ENCODE data around the gene PCDHGA10.
"Not testable (repeated sequence)": the region's sequence is repeated elsewhere in the genome, so short reads cannot be mapped to it uniquely, and the experiment has no call there.

Gene PCDHGA10

GRCh38 chr5:141427783-141428426 is 15.1 kb downstream of the PCDHGA10 start:
- no peak for DNase-seq

GRCh38 chr5:141430332-141431113 is 17.7 kb downstream of the PCDHGA10 start, which contains the start of gene PCDHGA12:
PCDHGA12 (plus strand) TSS chr5:141430507; CDS start chr5:141430760, 253 bp downstream.
- DNase-seq, result no peak

GRCh38 chr5:141431286-141431685 is 18.5 kb downstream of the PCDHGA10 start:
- DNase-seq, result no peak

DNA sequence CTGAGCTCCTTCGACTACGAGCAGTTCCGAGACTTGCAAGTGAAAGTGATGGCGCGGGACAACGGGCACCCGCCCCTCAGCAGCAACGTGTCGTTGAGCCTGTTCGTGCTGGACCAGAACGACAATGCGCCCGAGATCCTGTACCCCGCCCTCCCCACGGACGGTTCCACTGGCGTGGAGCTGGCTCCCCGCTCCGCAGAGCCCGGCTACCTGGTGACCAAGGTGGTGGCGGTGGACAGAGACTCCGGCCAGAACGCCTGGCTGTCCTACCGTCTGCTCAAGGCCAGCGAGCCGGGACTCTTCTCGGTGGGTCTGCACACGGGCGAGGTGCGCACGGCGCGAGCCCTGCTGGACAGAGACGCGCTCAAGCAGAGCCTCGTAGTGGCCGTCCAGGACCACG is 19.5 kb downstream of the PCDHGA10 start:
- DNase-seq, result not testable (repeated sequence)

DNA sequence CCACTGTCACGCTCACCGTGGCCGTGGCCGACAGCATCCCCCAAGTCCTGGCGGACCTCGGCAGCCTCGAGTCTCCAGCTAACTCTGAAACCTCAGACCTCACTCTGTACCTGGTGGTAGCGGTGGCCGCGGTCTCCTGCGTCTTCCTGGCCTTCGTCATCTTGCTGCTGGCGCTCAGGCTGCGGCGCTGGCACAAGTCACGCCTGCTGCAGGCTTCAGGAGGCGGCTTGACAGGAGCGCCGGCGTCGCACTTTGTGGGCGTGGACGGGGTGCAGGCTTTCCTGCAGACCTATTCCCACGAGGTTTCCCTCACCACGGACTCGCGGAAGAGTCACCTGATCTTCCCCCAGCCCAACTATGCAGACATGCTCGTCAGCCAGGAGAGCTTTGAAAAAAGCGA is 19.9 kb downstream of the PCDHGA10 start:
- not testable (repeated sequence) for DNase-seq

GRCh38 chr5:141434006-141434405 is 21.2 kb downstream of the PCDHGA10 start:
- DNase-seq, result no peak

GRCh38 chr5:141437221-141437620 is 24.4 kb downstream of the PCDHGA10 start:
- no peak for DNase-seq

DNA sequence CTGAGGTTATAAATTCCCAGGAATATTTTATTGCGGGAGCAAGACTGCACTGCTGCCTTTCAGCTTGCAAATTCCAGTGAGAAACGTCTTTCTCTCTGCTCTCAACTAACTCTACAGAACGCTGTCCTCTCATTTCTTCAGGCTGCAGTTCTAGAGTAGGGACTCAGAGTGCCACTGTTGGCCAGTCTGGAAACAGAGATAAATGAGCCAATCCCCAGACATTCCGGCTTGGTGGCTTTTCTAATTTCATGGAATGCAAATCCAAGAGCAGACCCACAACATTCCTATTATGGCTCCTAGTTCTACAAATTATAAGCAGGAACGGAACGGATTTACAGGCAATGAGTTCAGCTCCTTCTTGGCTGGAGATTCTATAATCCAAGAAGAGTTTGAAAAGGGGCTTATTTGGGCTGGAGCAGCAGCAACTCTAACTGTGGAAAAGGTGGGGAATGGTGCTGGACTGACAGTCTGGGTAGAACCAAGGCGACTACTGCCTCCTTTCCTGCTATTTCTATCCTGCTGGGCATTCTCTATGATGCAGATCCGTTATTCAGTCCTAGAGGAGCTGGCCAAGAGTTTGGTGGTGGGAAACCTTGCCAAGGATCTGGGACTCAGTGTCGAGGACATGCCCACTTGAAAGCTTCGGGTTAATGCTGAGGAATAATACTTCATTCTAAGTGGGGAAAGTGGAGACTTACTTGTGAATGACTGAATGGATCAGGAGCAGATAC is 26.8 kb downstream of the PCDHGA10 start:
- no peak for DNase-seq

- DNase-seq, result no peak
Observed at GRCh38 chr5:141440341-141440740, 27.6 kb downstream of the PCDHGA10 start.

DNA sequence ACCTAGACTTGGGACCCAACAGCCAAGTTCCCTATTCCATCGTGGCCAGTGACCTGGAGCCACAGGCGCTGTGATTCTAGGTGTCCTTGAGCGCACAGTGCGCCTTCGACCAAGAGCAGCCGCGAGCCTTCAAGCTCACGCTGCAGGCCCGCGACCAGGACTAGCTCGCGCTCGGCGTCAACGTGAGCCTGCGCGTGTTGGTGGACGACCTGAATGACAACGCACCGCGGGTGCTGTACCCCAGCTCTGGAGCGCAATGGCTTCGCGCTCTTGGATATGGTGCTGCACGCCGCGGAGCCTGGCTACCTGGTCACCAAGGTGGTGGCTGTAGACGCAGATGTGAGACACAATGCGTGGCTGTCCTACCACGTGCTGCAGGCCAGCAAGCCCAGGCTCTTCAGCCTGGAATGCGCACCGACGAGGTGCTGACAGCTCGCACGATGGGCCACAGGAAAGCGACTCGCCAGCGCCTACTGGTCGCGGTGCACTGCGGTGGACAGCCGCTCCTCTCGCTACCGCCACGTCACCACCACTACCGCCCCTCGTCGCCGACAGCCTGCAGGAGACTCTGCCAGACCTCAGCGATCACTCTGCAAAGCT is 28.9 kb downstream of the PCDHGA10 start:
- no peak for DNase-seq

DNA sequence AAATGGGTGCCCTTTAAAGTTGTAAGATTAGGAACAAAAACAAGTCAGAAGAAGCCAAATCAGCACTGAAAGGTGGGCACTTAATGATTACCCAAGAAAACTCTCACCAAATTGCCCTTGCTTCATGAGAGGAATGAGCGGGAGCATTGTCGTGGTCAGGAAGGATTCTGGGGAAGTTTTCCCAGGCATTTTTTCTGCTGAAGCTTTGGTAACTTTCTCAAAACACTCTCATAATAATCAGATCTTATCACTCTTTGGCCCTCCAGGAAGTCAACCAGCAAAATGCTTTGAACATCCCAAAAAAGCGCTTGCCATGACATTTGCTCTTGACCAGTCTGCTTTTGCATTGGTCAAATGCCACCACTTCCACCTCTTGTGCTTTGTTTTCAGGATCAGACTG is 52.6 kb downstream of the PCDHGA10 start:
- no peak for DNase-seq

All from right hindlimb (tissue), 1 donor.